GM19328 (cell line): Measurements from ENCODE around the gene SERGEF.

Source experiments
- ATAC-seq: cut with Tn5 transposase; IDR thresholded peaks from one replicate; pipeline ENCODE4 v1.9.1; 2021; ENCODE audit warnings: mild to moderate bottlenecking, moderate library complexity; ENCODE audit not compliant: unreplicated experiment

SERGEF gene

GRCh38 chr11:18012906-18013781 lies at the start of gene SERGEF:
Gene SERGEF (minus strand): TSS chr11:18013047. CDS start chr11:18013010, 37 bp downstream.
- peak; percentile 94 for ATAC-seq

DNA sequence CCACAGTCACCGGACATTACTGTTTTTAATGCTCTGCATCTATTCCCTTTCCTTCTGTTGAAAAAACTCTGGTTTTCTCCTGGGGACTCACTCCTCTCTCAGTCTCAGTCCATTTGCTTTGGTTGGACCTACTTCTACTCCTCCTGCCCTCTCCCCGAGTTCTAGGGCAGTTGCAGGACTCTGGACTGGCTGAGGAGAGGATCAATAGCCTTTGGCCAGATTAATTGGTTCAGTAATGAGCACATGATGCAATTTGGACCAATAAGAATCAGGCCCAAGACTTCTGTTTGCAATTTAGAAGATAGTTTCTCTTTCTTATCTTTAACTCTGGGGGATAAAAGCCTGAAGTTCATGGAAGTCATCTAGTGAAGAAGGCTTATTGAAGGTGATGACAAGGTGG lies 48.5 kb upstream of the SERGEF start:
- no peak for ATAC-seq

GRCh38 chr11:18056561-18057181 lies 43.8 kb upstream of the SERGEF start:
- no peak for ATAC-seq

- ATAC-seq: no peak
Observed at GRCh38 chr11:18054511-18055103, 41.8 kb upstream of the SERGEF start.

GRCh38 chr11:18050848-18051247 lies 38.0 kb upstream of the SERGEF start:
- no peak for ATAC-seq

- ATAC-seq: no peak
Observed at GRCh38 chr11:18046116-18046777, 33.4 kb upstream of the SERGEF start, which contains the start of gene TPH1. Gene TPH1 (minus strand): TSS chr11:18046269. CDS start chr11:18040762, 5,507 bp downstream.

GRCh38 chr11:18036456-18036855 lies 23.6 kb upstream of the SERGEF start:
- no peak for ATAC-seq

- no peak for ATAC-seq
Observed at GRCh38 chr11:18027475-18027874, 14.6 kb upstream of the SERGEF start.

- ATAC-seq: no peak
Observed at GRCh38 chr11:18022419-18022818, 9.6 kb upstream of the SERGEF start.

- no peak for ATAC-seq
Observed at GRCh38 chr11:18019650-18020049, 6.8 kb upstream of the SERGEF start.

DNA sequence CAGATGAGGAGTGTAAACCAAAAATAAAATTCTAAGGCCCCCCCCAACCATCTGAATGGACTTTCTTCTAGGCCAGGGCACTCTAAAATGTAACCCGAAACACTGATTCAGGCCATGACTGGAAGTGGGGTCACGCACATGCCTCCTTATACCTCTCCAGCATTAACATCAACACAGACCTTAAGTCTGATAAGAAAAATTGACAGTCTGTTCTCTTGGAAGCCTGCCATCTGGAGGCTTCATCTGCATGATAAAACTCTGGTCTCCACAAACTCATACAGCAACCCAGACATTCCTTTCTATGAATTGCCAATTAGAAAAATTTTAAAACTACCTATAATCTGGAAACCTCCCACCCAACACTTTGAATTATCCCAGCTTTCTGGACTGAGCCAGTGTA lies 3.9 kb upstream of the SERGEF start:
- ATAC-seq: no peak

GRCh38 chr11:18014876-18015275 lies 2.0 kb upstream of the SERGEF start:
- ATAC-seq: no peak

- ATAC-seq: no peak
Observed at GRCh38 chr11:18013790-18014507, 1.1 kb upstream of the SERGEF start.

- no peak for ATAC-seq
Observed at GRCh38 chr11:18012122-18012905, 533 bp downstream of the SERGEF start.

DNA sequence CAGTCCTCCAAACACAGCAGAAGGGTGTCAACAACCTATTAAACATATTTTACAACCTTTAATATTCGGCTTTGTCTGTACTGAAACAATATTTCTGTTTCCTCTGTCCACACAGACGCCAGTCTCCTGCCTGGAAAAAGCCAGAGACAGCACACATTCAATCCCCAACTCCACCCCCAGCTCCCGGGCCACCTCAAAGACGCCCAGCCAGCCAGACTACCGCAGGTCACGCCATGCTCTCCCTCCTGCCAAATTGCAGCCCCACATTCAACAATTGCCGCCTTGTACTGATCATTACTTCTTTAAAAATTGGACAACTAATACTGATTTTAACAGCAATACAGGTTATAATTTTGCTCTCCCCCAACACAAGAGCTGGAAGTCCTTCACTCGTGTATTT lies 1.2 kb downstream of the SERGEF start:
- ATAC-seq: no peak

GRCh38 chr11:18010977-18011586 lies 1.8 kb downstream of the SERGEF start:
- no peak for ATAC-seq

GRCh38 chr11:18010121-18010670 lies 2.7 kb downstream of the SERGEF start:
- ATAC-seq: no peak

DNA sequence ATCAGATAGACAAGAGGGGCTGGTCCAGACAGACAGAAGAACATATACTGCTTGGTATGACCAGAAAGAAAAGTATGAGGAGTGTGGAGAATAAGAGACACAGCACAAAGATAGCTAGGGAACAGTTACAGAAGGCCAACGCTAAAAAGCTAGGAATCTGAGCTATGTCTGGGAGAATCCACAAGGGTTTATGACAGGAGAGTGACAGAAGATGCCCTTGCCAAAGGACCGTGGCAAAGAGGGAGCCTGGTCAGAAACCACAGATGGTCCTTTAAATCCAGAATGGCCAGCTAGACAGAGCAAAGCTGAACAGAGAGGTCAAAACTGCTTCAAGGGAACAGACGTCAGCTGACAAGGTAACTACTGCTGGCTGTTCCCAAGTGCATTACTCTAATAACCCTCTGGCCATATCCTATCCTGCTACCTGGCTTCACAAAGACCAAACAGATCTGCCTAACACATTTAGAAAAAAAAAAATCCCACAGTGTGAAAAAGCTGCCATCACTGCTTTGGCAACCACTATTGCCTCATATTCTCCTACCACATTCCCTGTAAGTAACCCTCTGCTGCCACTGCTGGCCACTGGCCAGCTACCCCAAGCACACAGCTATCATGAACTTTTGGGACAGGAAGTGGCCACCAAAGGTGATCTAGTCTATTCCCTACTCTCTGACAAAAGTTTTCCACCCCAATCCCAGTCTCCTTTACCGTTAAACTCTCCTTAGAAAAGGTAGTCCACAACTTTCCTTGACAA lies 7.3 kb downstream of the SERGEF start:
- no peak for ATAC-seq
